OCI-LY1 (cell line): ENCODE measurements around the gene N4BP3.
"Not testable (repeated sequence)": the region's sequence is repeated elsewhere in the genome, so short reads cannot be mapped to it uniquely, and the experiment has no call there.

Experiments
- H2AFZ ChIP-seq: fragments of 200-600 bp; sonication (generic), shearing (Covaris generic); 2 replicates; pipeline ENCODE4 v1.6.0; 2014; ENCODE audit warnings: antibody characterized with exemption, mild to moderate bottlenecking, low read length
- H3F3A ChIP-seq: fragments of 200-600 bp; sonication (generic), shearing (Covaris generic); 2 replicates; pipeline ENCODE4 v1.6.0; 2014; ENCODE audit warnings: mild to moderate bottlenecking, antibody characterized with exemption, low read length, moderate library complexity; ENCODE audit not compliant: insufficient read depth
- H3K27ac ChIP-seq: fragments of 200-600 bp; sonication (generic); 2 replicates; pipeline ENCODE4 v1.5.1; 2014; ENCODE audit warnings: low read length, mixed run types, mild to moderate bottlenecking, low read depth; ENCODE audit not compliant: poor library complexity, severe bottlenecking
- H3K27me3 ChIP-seq: fragments of 200-600 bp; sonication (generic); 2 replicates; pipeline ENCODE4 v1.6.0; 2014; ENCODE audit warnings: antibody characterized with exemption, mild to moderate bottlenecking, low read length, moderate library complexity; ENCODE audit not compliant: insufficient read depth
- H3K36me3 ChIP-seq: fragments of 200-600 bp; sonication (generic); 2 replicates; pipeline ENCODE4 v1.6.1; 2014; ENCODE audit warnings: mild to moderate bottlenecking, antibody characterized with exemption, low read length, moderate library complexity, mixed read lengths; ENCODE audit not compliant: insufficient read depth
- H3K4me1 ChIP-seq: fragments of 200-600 bp; sonication (generic); 2 replicates; pipeline ENCODE4 v1.5.1; 2014; ENCODE audit warnings: mild to moderate bottlenecking, low read length, moderate library complexity; ENCODE audit not compliant: insufficient read depth, severe bottlenecking
- H3K4me2 ChIP-seq: fragments of 200-600 bp; sonication (generic), shearing (Covaris generic); 2 replicates; pipeline ENCODE4 v1.6.1; 2014; ENCODE audit warnings: low read length
- H3K4me3 ChIP-seq: fragments of 200-600 bp; sonication (generic); 2 replicates; pipeline ENCODE4 v1.5.1; 2014; ENCODE audit warnings: low read length, low read depth, mild to moderate bottlenecking, mixed read lengths; ENCODE audit not compliant: poor library complexity, severe bottlenecking
- H3K79me2 ChIP-seq: fragments of 200-600 bp; shearing (Covaris generic); 2 replicates; pipeline ENCODE4 v1.6.1; 2016; ENCODE audit warnings: mixed run types, low read length, mixed read lengths; ENCODE audit not compliant: insufficient read depth
- H3K9ac ChIP-seq: fragments of 200-600 bp; sonication (generic), shearing (Covaris generic); 2 replicates; pipeline ENCODE4 v1.6.1; 2014; ENCODE audit warnings: mild to moderate bottlenecking, low read length, mixed read lengths
- H3K9me2 ChIP-seq: fragments of 200-600 bp; sonication (generic), shearing (Covaris generic); 2 replicates; pipeline ENCODE4 v1.6.1; 2014; ENCODE audit warnings: low read depth, mild to moderate bottlenecking, low read length, mixed read lengths
- H3K9me3 ChIP-seq: fragments of 200-600 bp; shearing (Covaris generic); 2 replicates; pipeline ENCODE4 v1.6.1; 2014; ENCODE audit warnings: low read length, mixed read lengths
- H4K20me1 ChIP-seq: fragments of 200-600 bp; sonication (generic), shearing (Covaris generic); 2 replicates; pipeline ENCODE4 v1.6.0; 2016; ENCODE audit warnings: mild to moderate bottlenecking, low read length; ENCODE audit not compliant: insufficient read depth
- CTCF ChIP-seq: fragments of 200-600 bp; sonication (generic), shearing (Covaris generic); IDR thresholded peaks from 2 replicates; pipeline ENCODE4 v1.5.1; 2017; ENCODE audit warnings: mild to moderate bottlenecking, antibody characterized with exemption, low read length, moderate library complexity, mixed read lengths
- EZH2 ChIP-seq: fragments of 200-600 bp; sonication (generic), shearing (Covaris generic); IDR thresholded peaks from 2 replicates; pipeline ENCODE4 v1.8.0; 2017; ENCODE audit warnings: borderline replicate concordance, mixed run types, mild to moderate bottlenecking, antibody characterized with exemption, low read length, moderate library complexity, mixed read lengths

The N4BP3 gene

DNA sequence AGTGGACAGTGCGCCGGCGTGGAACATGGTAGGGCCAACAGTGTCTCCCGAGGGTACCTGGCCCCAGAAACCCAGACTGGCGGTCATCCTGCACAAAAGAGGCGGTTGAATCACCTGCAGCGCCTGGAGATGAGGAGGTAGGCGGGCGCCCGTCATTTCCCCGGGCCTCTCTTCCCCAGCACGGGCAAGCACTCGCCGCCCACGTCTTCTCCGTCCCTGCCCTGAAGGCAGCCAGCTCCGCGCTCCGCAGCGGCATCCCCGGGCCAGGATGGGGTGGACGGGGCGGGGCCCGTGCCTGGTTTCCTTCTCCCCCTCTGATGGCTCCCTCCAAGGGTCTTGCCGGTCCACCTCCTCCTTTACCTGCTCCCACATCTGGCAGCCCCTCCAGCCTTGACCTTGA lies 27.1 kb upstream of the N4BP3 start:
- no peak overlapping the region for H3K4me2 ChIP-seq
- TF ChIP-seq CTCF (no peak), EZH2 (no peak)

DNA sequence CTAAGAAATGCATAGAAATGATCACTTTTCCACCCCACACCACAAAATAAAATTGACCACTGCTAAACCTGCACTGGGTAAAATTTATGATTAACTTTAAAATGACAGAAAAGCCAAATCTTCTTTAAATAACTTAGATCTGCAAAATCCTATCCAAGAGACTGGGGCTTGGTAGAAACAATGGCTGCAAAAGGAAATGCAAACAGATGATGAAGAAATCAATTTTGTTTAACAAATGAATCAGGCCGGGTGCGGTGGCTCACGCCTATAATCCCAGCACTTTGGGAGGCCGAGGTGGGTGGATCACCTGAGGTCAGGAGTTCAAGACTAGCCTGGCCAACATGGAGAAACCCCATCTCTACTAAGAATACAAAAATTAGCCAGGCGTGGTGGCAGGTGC lies 26.1 kb upstream of the N4BP3 start:
- not testable (repeated sequence) for H3K9me3 ChIP-seq, H4K20me1 ChIP-seq, H3K27ac ChIP-seq, H3K36me3 ChIP-seq, H3F3A ChIP-seq, H3K4me2 ChIP-seq, H3K9ac ChIP-seq, H3K9me2 ChIP-seq, H3K4me1 ChIP-seq, H3K4me3 ChIP-seq, H3K79me2 ChIP-seq, H2AFZ ChIP-seq
- peaks cover 11% of the 10 kb centered on the region; the same call in 1 of the 2 replicates for H3K27me3 ChIP-seq

More for the DNA sequence above, 27.1 kb upstream of the N4BP3 start:
- H3K9ac ChIP-seq, result no peak overlapping the region
- no peak overlapping the region for H3K4me3 ChIP-seq
- H4K20me1 ChIP-seq, result no peaks in the 10 kb centered on the region
- peaks cover 11% of the 10 kb centered on the region; the same call in 1 of the 2 replicates for H3K27me3 ChIP-seq
- H3K79me2 ChIP-seq, result no peaks in the 10 kb centered on the region
- H3K36me3 ChIP-seq, result no peaks in the 10 kb centered on the region; the same call in 1 of the 2 replicates
- H3K9me3 ChIP-seq, result no peaks in the 10 kb centered on the region
- no peaks in the 10 kb centered on the region for H3K9me2 ChIP-seq
- H2AFZ ChIP-seq, result no peak overlapping the region
- H3K27ac ChIP-seq, result no peak overlapping the region
- no peaks in the 10 kb centered on the region for H3K4me1 ChIP-seq
- no peaks in the 10 kb centered on the region for H3F3A ChIP-seq

- Histone ChIP-seq H3K36me3 (no peaks in the 10 kb centered on the region; the same call in 1 of the 2 replicates), H3K4me2 (no peak overlapping the region)
Observed at GRCh38 chr5:178090856-178091255, 22.5 kb upstream of the N4BP3 start.

More at GRCh38 chr5:178090856-178091255, 22.5 kb upstream of the N4BP3 start:
- H3K9ac ChIP-seq, result no peak overlapping the region
- no peaks in the 10 kb centered on the region for H3K9me3 ChIP-seq
- peaks cover 11% of the 10 kb centered on the region; the same call in 1 of the 2 replicates for H3K27me3 ChIP-seq
- H3K4me1 ChIP-seq, result peaks cover 3% of the 10 kb centered on the region
- H3K27ac ChIP-seq, result no peak overlapping the region
- no peaks in the 10 kb centered on the region for H3K79me2 ChIP-seq
- H3F3A ChIP-seq, result no peaks in the 10 kb centered on the region
- H4K20me1 ChIP-seq, result no peaks in the 10 kb centered on the region
- TF ChIP-seq EZH2, result no peak
- TF ChIP-seq CTCF, result no peak
- no peak overlapping the region for H2AFZ ChIP-seq
- H3K4me3 ChIP-seq, result no peak overlapping the region
- H3K9me2 ChIP-seq, result no peaks in the 10 kb centered on the region
